ENCODE data around the gene SEC61A2. TPM values are rescaled to one million over a fixed set of nuclear protein-coding genes. Genes with fewer than 3 reads are reported as not detected.
"Not testable (repeated sequence)": the region's sequence is repeated elsewhere in the genome, so short reads cannot be mapped to it uniquely, and the experiment has no call there.

Gene SEC61A2
- total RNA-seq, 1 donor from 2014 or later: 9.1 TPM

- DNase-seq (ENCODE audit: extremely low spot score in 2 of 2): no peak
- peaks cover 0 to 56% of the 10 kb centered on the region in 2 donors for H3K36me3 ChIP-seq
- no peak overlapping the region for H3K27ac ChIP-seq
- TF ChIP-seq POLR2AphosphoS5 (IDR thresholded peaks at IDR 0.05; ENCODE audit: insufficient read depth in 1 of 2, low read depth in 1 of 2) (no peak), POLR2A (IDR thresholded peaks at IDR 0.05) (no peak), CTCF (IDR thresholded peaks at IDR 0.05) (no peak)
- H3K4me1 ChIP-seq: no peaks in the 10 kb centered on the region
- no peaks in the 10 kb centered on the region for H3K27me3 ChIP-seq
- H3K4me3 ChIP-seq: no peak overlapping the region
- no peaks in the 10 kb centered on the region for H3K9me3 ChIP-seq
- intact Hi-C loops (cut with DNase I): no loop called here
Measured at GRCh38 chr10:12165036-12165435, 35.6 kb downstream of the SEC61A2 start.

- peaks cover 0 to 61% of the 10 kb centered on the region in 2 donors for H3K36me3 ChIP-seq
- no peak for DNase-seq (ENCODE audit: extremely low spot score in 2 of 2)
- TF ChIP-seq POLR2A (IDR thresholded peaks at IDR 0.05) (no peak), CTCF (IDR thresholded peaks at IDR 0.05) (no peak), POLR2AphosphoS5 (IDR thresholded peaks at IDR 0.05; ENCODE audit: insufficient read depth in 1 of 2, low read depth in 1 of 2) (no peak)
- no peak overlapping the region for H3K27ac ChIP-seq
- no peaks in the 10 kb centered on the region for H3K4me1 ChIP-seq
- intact Hi-C loops (cut with DNase I): no loop called here
- no peak overlapping the region for H3K4me3 ChIP-seq
- H3K27me3 ChIP-seq: no peaks in the 10 kb centered on the region
- H3K9me3 ChIP-seq: no peaks in the 10 kb centered on the region
Measured at GRCh38 chr10:12165999-12166775, 36.7 kb downstream of the SEC61A2 start.

- DNase-seq (ENCODE audit: extremely low spot score in 2 of 2); H3K27ac ChIP-seq; H3K4me1 ChIP-seq; H3K9me3 ChIP-seq; H3K4me3 ChIP-seq; H3K27me3 ChIP-seq; intact Hi-C loops (cut with DNase I): not testable (repeated sequence)
- peaks cover 0 to 80% of the 10 kb centered on the region in 2 donors for H3K36me3 ChIP-seq
Measured at GRCh38 chr10:12171512-12171911, 42.0 kb downstream of the SEC61A2 start.

GRCh38 chr10:12177642-12178041, 48.2 kb downstream of the SEC61A2 start:
- Histone ChIP-seq H3K27ac (no peak overlapping the region), H3K4me3 (no peak overlapping the region), H3K27me3 (no peaks in the 10 kb centered on the region), H3K36me3 (peaks cover 0 to 73% of the 10 kb centered on the region in 2 donors), H3K9me3 (no peaks in the 10 kb centered on the region), H3K4me1 (no peaks in the 10 kb centered on the region)
- intact Hi-C loops (cut with DNase I): no loop called here
- no peak for TF ChIP-seq CTCF (IDR thresholded peaks at IDR 0.05)
- no peak for TF ChIP-seq POLR2AphosphoS5 (IDR thresholded peaks at IDR 0.05; ENCODE audit: insufficient read depth in 1 of 2, low read depth in 1 of 2)
- no peak for TF ChIP-seq POLR2A (IDR thresholded peaks at IDR 0.05)
- DNase-seq (ENCODE audit: extremely low spot score in 2 of 2): no peak

GRCh38 chr10:12179606-12180170, 50.2 kb downstream of the SEC61A2 start:
- Histone ChIP-seq H3K4me1 (no peaks in the 10 kb centered on the region), H3K9me3 (no peaks in the 10 kb centered on the region), H3K27me3 (no peaks in the 10 kb centered on the region), H3K36me3 (peaks cover 0 to 58% of the 10 kb centered on the region in 2 donors), H3K4me3 (no peak overlapping the region), H3K27ac (no peak overlapping the region)
- intact Hi-C loops (cut with DNase I): no loop called here
- no peak for DNase-seq (ENCODE audit: extremely low spot score in 2 of 2)
- no peak for TF ChIP-seq CTCF (IDR thresholded peaks at IDR 0.05)
- TF ChIP-seq POLR2AphosphoS5 (IDR thresholded peaks at IDR 0.05; ENCODE audit: insufficient read depth in 1 of 2, low read depth in 1 of 2): no peak
- no peak for TF ChIP-seq POLR2A (IDR thresholded peaks at IDR 0.05)
